ENCODE results near the gene YBX1. TPM values are rescaled to one million over a fixed set of nuclear protein-coding genes. Genes with fewer than 3 reads are reported as not detected.

The YBX1 gene
- total and polyA plus RNA-seq, 2 of the 13 experiments (the other 11 are each of a cell fraction or from before 2014, with no cell fraction given): 339 to 628 TPM

GRCh38 chr1:42739753-42740700 is 57.8 kb downstream of the YBX1 start, which contains the start of gene CLDN19 (continued):
- TF ChIP-seq, protein P1, sequence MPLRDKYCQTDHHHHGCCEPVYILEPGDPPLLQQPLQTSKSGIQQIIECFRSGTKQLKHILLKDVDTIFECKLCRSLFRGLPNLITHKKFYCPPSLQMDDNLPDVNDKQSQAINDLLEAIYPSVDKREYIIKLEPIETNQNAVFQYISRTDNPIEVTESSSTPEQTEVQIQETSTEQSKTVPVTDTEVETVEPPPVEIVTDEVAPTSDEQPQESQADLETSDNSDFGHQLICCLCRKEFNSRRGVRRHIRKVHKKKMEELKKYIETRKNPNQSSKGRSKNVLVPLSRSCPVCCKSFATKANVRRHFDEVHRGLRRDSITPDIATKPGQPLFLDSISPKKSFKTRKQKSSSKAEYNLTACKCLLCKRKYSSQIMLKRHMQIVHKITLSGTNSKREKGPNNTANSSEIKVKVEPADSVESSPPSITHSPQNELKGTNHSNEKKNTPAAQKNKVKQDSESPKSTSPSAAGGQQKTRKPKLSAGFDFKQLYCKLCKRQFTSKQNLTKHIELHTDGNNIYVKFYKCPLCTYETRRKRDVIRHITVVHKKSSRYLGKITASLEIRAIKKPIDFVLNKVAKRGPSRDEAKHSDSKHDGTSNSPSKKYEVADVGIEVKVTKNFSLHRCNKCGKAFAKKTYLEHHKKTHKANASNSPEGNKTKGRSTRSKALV (CRISPR knock-in tag; IDR thresholded peaks at IDR 0.05): 0 out of 2 replicates have a peak, but pooled peaks have one; percentile 30
- TF ChIP-seq ZFP82 (CRISPR knock-in tag; IDR thresholded peaks at IDR 0.05; ENCODE audit: borderline replicate concordance) (peak; percentile 66; the same call in 1 of the 2 replicates), HNF4A (CRISPR knock-in tag; IDR thresholded peaks at IDR 0.05) (peak; percentile 92), YEATS2 (CRISPR knock-in tag; IDR thresholded peaks at IDR 0.05; ENCODE audit: borderline replicate concordance) (no peak), SMC3 (IDR thresholded peaks at IDR 0.05; ENCODE audit: low read length) (no peak), MBD4 (IDR thresholded peaks at IDR 0.05; ENCODE audit: borderline replicate concordance, low read length) (no peak), SP5 (CRISPR knock-in tag; IDR thresholded peaks at IDR 0.05; ENCODE audit: borderline replicate concordance, low read depth) (peak; percentile 91), KAT8 (CRISPR knock-in tag; IDR thresholded peaks at IDR 0.05) (peak; percentile 28; the same call in 1 of the 2 replicates), ATF7-NPFF (CRISPR knock-in tag; IDR thresholded peaks at IDR 0.05; ENCODE audit: low read depth) (peak; percentile 59; the same call in 1 of the 2 replicates), ZZZ3 (CRISPR knock-in tag; IDR thresholded peaks at IDR 0.05; ENCODE audit: borderline replicate concordance) (no peak), ZFP90 (CRISPR knock-in tag; IDR thresholded peaks at IDR 0.05; ENCODE audit: borderline replicate concordance) (peak; percentile 72), CENPBD1 (CRISPR knock-in tag; IDR thresholded peaks at IDR 0.05; ENCODE audit: borderline replicate concordance, low read depth) (no peak), AGO2 (optimal IDR thresholded peaks at IDR 0.05; ENCODE audit: low read depth, low read length) (no peak), POLR2AphosphoS5 (IDR thresholded peaks at IDR 0.05; ENCODE audit: low read depth, low read length) (0 out of 2 replicates have a peak, but pooled peaks have one; percentile 48), PAF1 (CRISPR knock-in tag; IDR thresholded peaks at IDR 0.05) (no peak), ZNF672 (CRISPR knock-in tag; IDR thresholded peaks at IDR 0.05) (no peak), ZNF296 (CRISPR knock-in tag; conservative IDR thresholded peaks at IDR 0.05) (no peak), TP53 (CRISPR knock-in tag; conservative IDR thresholded peaks at IDR 0.05) (no peak)
- TF ChIP-seq, protein P2, sequence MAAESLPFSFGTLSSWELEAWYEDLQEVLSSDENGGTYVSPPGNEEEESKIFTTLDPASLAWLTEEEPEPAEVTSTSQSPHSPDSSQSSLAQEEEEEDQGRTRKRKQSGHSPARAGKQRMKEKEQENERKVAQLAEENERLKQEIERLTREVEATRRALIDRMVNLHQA (CRISPR knock-in tag; IDR thresholded peaks at IDR 0.05): no peak
- TF ChIP-seq, protein P3, sequence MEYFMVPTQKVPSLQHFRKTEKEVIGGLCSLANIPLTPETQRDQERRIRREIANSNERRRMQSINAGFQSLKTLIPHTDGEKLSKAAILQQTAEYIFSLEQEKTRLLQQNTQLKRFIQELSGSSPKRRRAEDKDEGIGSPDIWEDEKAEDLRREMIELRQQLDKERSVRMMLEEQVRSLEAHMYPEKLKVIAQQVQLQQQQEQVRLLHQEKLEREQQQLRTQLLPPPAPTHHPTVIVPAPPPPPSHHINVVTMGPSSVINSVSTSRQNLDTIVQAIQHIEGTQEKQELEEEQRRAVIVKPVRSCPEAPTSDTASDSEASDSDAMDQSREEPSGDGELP (IDR thresholded peaks at IDR 0.05; ENCODE audit: borderline replicate concordance, low read depth): peak; percentile 80; the same call in 1 of the 2 replicates
- TF ChIP-seq, protein P4, sequence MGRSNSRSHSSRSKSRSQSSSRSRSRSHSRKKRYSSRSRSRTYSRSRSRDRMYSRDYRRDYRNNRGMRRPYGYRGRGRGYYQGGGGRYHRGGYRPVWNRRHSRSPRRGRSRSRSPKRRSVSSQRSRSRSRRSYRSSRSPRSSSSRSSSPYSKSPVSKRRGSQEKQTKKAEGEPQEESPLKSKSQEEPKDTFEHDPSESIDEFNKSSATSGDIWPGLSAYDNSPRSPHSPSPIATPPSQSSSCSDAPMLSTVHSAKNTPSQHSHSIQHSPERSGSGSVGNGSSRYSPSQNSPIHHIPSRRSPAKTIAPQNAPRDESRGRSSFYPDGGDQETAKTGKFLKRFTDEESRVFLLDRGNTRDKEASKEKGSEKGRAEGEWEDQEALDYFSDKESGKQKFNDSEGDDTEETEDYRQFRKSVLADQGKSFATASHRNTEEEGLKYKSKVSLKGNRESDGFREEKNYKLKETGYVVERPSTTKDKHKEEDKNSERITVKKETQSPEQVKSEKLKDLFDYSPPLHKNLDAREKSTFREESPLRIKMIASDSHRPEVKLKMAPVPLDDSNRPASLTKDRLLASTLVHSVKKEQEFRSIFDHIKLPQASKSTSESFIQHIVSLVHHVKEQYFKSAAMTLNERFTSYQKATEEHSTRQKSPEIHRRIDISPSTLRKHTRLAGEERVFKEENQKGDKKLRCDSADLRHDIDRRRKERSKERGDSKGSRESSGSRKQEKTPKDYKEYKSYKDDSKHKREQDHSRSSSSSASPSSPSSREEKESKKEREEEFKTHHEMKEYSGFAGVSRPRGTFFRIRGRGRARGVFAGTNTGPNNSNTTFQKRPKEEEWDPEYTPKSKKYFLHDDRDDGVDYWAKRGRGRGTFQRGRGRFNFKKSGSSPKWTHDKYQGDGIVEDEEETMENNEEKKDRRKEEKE (IDR thresholded peaks at IDR 0.05): no peak
- TF ChIP-seq, protein P5, sequence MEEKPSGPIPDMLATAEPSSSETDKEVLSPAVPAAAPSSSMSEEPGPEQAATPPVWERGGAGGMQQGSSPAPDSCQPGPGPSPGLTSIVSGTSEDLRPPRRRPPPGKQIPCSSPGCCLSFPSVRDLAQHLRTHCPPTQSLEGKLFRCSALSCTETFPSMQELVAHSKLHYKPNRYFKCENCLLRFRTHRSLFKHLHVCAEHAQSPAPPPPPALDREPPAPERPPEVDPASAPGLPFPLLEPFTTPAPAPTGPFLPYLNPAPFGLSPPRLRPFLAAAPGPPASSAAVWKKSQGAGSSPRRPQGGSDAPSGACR (CRISPR knock-in tag; IDR thresholded peaks at IDR 0.05): no peak

Measured in HepG2 (cell line).